Measurements from ENCODE around the gene RNF10. TPM values are rescaled to one million over a fixed set of nuclear protein-coding genes. Genes with fewer than 3 reads are reported as not detected.

The RNF10 gene
- polyA plus RNA-seq, 1 of the 3 experiments (the other 2 are of a cell fraction): 118 TPM

GRCh38 chr12:120490833-120491512 is 43.2 kb upstream of the RNF10 start:
- ChIA-PET POLR2A (interaction anchor here (1.5 kb wide), 1 partner anchor 27 kb away, joined by 3 read pairs; no protein-coding TSS in a partner anchor), CTCF (interaction anchor here (2.0 to 3.6 kb wide), 2 partner anchors 22 to 61 kb away, joined by 5 to 18 read pairs; partner anchors contain the start of gene SRSF9)
- Histone ChIP-seq H3K4me2 (no peak overlapping the region), H3K27me3 (ENCODE audit: insufficient read depth) (no peaks in the 10 kb centered on the region), H3K4me3 (ENCODE audit: low read depth in 2 of 2, low read length in 1 of 2) (no peak overlapping the region), H3K9me3 (no peaks in the 10 kb centered on the region), H3K9me2 (no peaks in the 10 kb centered on the region), H3K4me1 (ENCODE audit: control insufficient read depth in 1 of 2, insufficient read depth in 2 of 2, low read depth in 1 of 2, low read length in 1 of 2) (peaks cover 0 to 11% of the 10 kb centered on the region in 2 experiments; a peak in 1 of 4 replicates), H3F3A (replicated peaks; ENCODE audit: insufficient read depth) (no peaks in the 10 kb centered on the region), H2AFZ (ENCODE audit: low read depth) (no peak overlapping the region), H3K36me3 (replicated peaks in 1 of 2; ENCODE audit: control insufficient read depth in 1 of 2, insufficient read depth in 2 of 2, low read length in 1 of 2) (peaks cover 0 to 11% of the 10 kb centered on the region in 2 experiments), H4K20me1 (ENCODE audit: insufficient read depth) (no peaks in the 10 kb centered on the region), H3K27ac (ENCODE audit: low read depth in 2 of 2, low read length in 1 of 2) (no peak overlapping the region), H3K9ac (no peak overlapping the region), H3K79me2 (ENCODE audit: insufficient read depth) (peaks cover 20% of the 10 kb centered on the region)
- TF ChIP-seq NFIC (IDR thresholded peaks at IDR 0.05; ENCODE audit: borderline replicate concordance): no peak
- no peak for TF ChIP-seq RAD21 (IDR thresholded peaks at IDR 0.05; ENCODE audit: low read length)
- no peak for TF ChIP-seq USF1 (IDR thresholded peaks at IDR 0.05; ENCODE audit: borderline replicate concordance, low read depth)
- TF ChIP-seq MEF2A (IDR thresholded peaks at IDR 0.05; ENCODE audit: borderline replicate concordance, low read depth): no peak
- no peak for TF ChIP-seq NRF1 (IDR thresholded peaks at IDR 0.05; ENCODE audit: low read depth, low read length)
- TF ChIP-seq TAF1 (IDR thresholded peaks at IDR 0.05; ENCODE audit: borderline replicate concordance, low read depth, low read length): no peak
- no peak for TF ChIP-seq CHD2 (IDR thresholded peaks at IDR 0.05; ENCODE audit: low read length, partially characterized antibody)
- no peak for TF ChIP-seq REST (IDR thresholded peaks at IDR 0.05; ENCODE audit: low read depth, low read length)
- TF ChIP-seq EZH2phosphoT487 (IDR thresholded peaks at IDR 0.05; ENCODE audit: borderline replicate concordance, low read depth): no peak
- no peak for TF ChIP-seq JUND (IDR thresholded peaks at IDR 0.05)
- TF ChIP-seq SMC3 (IDR thresholded peaks at IDR 0.05; ENCODE audit: low read depth, low read length): no peak
- TF ChIP-seq USF2 (IDR thresholded peaks at IDR 0.05; ENCODE audit: borderline replicate concordance, low read depth, low read length): no peak
- TF ChIP-seq EP300 (IDR thresholded peaks at IDR 0.05; ENCODE audit: borderline replicate concordance in 1 of 2, low read depth in 1 of 2, low read length in 1 of 2): no peak
- TF ChIP-seq RFX5 (IDR thresholded peaks at IDR 0.05; ENCODE audit: low read length): no peak
- no peak for TF ChIP-seq FOXM1 (IDR thresholded peaks at IDR 0.05; ENCODE audit: low read depth)
- TF ChIP-seq ZBTB33 (IDR thresholded peaks at IDR 0.05; ENCODE audit: borderline replicate concordance, low read depth): no peak
- TF ChIP-seq SIN3A (IDR thresholded peaks at IDR 0.05; ENCODE audit: borderline replicate concordance, low read depth, low read length): no peak
- TF ChIP-seq IRF3 (IDR thresholded peaks at IDR 0.05; ENCODE audit: low read depth, low read length): no peak
- no peak for TF ChIP-seq GABPA (IDR thresholded peaks at IDR 0.05; ENCODE audit: low read depth)
- 94% methylated on average over 2 of the region's 2 CpGs for WGBS (ENCODE audit: low lambda C conversion rate)
- no peak for DNase-seq

Measured in SK-N-SH (cell line).